Measurements from ENCODE around the gene LAMA5.

LAMA5 gene

DNA sequence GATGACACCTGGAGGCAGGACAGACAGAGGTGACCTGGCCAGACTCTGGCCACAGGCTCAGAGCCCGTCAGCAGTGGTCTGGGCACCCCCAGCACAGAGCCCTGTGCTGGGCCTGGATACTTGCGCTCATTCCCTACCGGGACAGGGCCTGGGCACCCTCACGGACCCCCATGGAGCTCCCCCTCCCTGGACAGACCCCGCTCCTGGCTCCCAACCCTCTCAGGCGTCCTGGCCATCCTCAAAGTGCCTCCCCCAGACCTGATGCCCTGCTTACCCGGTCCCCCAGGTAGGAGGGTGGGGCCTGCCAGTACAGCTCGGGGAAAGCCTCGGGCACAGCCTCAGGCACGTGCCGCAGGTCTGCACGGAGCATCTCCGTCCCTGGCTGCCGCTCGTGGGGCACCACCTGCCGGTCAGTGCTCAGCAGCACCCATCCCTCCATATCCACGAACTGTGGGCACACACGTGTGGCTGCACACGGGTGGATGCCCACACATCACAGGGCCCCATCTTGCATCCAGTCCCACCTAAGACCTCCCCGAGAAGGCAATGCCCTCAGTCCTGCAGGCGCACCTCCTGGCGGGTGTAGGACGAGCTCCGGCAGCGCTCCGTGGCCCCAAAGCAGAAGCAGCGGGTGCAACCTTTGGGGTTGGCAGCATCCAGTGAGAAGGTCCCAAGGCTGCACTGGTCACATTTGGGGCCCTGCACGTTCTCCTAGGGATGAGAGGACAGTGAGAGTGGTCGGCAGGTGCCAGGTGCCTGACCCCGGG is 40.0 kb downstream of the LAMA5 start:
- in situ Hi-C loops (cut with HindIII; ENCODE audit: low pct_ligation_motif_present, low pct_unique_long_range_greater_than_20kb, low sequenced_read_pairs), result no loop called here
- no peak for DNase-seq

DNA sequence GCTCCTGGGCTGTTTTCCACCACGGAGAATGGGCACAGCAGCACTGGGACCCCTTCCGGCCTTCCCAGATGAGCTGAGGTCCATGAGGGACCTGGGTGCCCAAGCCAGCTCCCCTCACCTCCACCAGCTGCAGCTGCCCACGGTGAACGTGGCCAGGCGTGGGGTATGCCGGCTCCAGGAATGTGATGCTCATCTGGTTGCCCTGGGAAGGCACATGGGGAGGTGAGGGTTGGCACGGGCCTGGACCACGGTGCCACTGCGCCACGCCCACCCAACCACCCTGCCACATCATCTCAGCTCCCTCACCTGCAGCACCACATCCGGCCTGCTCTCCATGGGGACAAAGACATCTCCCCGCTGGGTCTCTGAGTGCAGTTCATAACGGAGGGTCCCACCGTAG is 40.6 kb downstream of the LAMA5 start:
- DNase-seq, result no peak
- in situ Hi-C loops (cut with HindIII; ENCODE audit: low pct_ligation_motif_present, low pct_unique_long_range_greater_than_20kb, low sequenced_read_pairs), result no loop called here

GRCh38 chr20:62325172-62325905 is 41.8 kb downstream of the LAMA5 start:
- no peak for DNase-seq
- in situ Hi-C loops (cut with HindIII; ENCODE audit: low pct_ligation_motif_present, low pct_unique_long_range_greater_than_20kb, low sequenced_read_pairs), result no loop called here

DNA sequence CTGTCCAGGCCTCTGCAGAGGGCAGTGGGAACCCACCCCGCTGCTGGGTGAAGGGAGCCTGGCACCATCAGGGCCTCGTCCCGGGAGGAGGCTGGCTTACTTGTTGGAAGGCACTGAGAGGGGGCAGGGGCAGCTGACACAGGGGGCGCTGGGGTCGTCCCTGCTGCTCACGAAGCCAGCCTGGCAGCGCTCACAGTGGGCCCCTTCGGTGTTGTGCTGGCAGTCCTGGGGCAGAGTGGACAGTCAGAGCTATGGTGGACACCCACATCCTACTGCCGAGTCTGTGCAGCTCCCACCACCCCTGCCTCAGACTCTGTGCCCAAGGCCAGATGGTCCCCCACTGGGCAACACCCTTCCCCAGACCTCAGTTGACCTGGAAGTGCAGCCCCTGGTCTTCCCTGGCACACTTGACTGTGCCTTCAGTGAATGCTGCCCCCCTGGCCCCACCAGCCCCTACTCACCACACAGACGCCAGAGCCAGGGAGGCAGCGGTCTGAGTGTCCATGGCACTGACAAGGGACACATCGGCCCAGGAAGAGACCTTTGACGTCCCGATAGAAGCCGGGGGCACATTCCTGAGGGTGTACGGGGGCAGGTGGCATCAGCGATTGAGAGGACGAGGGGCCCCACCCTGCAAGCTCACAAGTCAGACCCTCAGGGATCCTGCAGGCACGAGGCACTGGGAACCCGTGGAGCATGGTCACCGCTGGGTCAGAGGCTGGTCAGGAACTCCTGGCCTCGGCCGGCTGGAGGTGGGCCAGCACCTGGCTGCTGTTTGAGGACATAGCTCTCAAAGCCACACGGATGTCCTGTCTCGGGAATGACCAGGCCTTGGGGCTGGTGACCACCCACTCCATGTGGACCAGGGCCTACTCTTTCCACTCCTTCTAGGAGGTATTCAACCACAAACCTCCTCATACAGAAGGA is 42.9 kb downstream of the LAMA5 start:
- in situ Hi-C loops (cut with HindIII; ENCODE audit: low pct_ligation_motif_present, low pct_unique_long_range_greater_than_20kb, low sequenced_read_pairs), result no loop called here
- DNase-seq, result no peak

DNA sequence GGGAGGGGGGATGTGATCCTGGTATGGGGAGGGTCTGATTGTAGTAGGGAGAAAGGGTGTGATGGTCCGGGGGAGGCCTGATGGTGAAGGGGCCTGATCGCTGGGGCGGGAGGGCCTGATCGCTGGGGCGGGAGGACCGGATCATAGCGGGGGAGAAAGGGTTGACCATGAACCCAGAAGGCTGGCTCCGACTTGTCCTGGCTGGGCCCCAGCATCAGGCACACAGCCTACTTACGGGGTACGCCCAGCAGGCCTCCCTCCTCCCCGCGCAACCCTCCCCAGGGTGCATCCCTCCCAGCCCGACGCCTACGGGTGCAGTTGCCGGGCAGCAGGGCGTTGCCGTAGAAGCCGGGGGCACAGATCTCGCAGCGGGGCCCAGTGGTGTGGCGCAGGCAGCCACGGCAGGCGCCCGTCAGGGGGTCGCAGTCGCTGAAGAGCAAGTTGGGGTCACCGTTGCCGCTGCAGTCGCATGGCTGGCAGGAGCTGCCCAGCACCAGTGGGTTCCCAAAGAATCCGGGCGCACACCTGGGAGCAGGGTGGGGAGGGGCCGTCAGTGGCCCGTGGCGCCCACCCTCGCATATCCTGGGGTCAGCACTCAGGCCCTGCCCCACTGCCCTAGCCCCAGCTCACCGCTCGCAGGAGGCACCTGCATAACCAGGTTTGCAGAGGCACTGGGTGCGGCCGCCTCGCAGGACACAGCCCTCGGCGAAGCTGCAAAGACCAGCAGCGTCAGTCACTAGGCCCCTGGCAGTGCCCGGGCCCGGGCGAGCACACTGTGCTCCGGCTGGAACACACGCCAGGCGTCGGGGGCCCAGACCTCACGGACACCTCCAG is 43.7 kb downstream of the LAMA5 start:
- no peak for DNase-seq
- in situ Hi-C loops (cut with HindIII; ENCODE audit: low pct_ligation_motif_present, low pct_unique_long_range_greater_than_20kb, low sequenced_read_pairs), result no loop called here

DNA sequence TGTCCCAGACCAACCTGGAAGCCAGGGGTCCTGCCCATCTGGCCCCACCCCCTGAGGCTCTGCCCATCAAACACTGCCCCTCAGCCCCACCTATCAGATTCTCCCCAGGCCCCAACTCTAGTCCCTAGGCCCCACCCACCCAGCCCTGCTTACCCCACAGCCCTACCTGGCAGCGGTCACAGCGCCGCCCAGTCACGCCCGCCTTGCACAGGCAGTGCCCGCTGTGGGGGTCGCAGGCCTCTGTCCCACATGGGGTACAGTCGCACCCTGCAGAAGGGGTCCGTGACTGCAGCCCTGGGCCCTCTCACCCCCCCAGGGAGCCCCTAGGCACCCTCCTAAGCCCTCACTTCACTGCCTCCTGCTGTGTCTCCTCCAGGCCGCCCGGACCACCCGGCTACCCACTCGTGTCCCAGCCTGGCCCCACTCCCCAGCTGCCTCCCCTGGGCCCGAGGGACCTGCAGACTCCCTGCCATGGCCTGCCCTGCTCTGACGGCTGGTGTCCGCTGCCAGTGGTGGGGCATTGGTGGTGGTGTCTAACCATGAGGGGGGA is 44.5 kb downstream of the LAMA5 start:
- in situ Hi-C loops (cut with HindIII; ENCODE audit: low pct_ligation_motif_present, low pct_unique_long_range_greater_than_20kb, low sequenced_read_pairs), result no loop called here
- DNase-seq, result no peak

- no peak for DNase-seq
- in situ Hi-C loops (cut with HindIII; ENCODE audit: low pct_ligation_motif_present, low pct_unique_long_range_greater_than_20kb, low sequenced_read_pairs), result no loop called here
These were observed 45.1 kb downstream of the LAMA5 start for GRCh38 chr20:62321975-62322374.

- peak; percentile 11 for DNase-seq
- in situ Hi-C loops (cut with HindIII; ENCODE audit: low pct_ligation_motif_present, low pct_unique_long_range_greater_than_20kb, low sequenced_read_pairs), result no loop called here
These were observed 45.6 kb downstream of the LAMA5 start for GRCh38 chr20:62321521-62321948.

- in situ Hi-C loops (cut with HindIII; ENCODE audit: low pct_ligation_motif_present, low pct_unique_long_range_greater_than_20kb, low sequenced_read_pairs), result no loop called here
- DNase-seq, result peak; percentile 16
These were observed 46.3 kb downstream of the LAMA5 start for GRCh38 chr20:62320581-62321354.

GRCh38 chr20:62319346-62319909 is 47.7 kb downstream of the LAMA5 start:
- DNase-seq, result no peak
- in situ Hi-C loops (cut with HindIII; ENCODE audit: low pct_ligation_motif_present, low pct_unique_long_range_greater_than_20kb, low sequenced_read_pairs), result no loop called here

- no peak for DNase-seq
- in situ Hi-C loops (cut with HindIII; ENCODE audit: low pct_ligation_motif_present, low pct_unique_long_range_greater_than_20kb, low sequenced_read_pairs), result no loop called here
These were observed 48.4 kb downstream of the LAMA5 start for GRCh38 chr20:62318400-62319345.

DNA sequence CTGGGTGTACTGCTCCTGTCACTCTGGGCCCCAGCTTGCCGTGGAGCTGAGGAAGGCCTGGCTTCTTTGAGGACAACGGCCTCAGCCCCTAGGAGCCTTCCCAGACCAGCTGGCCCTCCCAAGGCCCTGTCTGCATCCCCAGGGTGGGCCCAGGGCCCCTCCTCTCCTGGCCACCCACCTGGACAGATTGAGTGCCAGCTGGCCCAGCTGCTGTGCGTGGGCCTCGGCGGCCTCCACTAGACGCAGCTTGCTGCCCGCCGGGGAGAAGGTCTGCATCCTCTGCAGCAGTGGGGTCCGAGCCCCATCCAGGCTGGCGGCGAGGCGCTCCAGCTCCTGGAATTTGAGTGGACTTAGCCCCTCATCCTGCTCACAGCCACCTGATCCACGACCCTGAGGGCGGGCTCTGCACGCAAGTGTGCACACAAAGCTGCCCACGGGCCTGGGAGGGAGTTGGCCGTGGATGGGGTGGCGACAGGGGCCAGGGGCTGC is 49.9 kb downstream of the LAMA5 start:
- no peak for DNase-seq
- in situ Hi-C loops (cut with HindIII; ENCODE audit: low pct_ligation_motif_present, low pct_unique_long_range_greater_than_20kb, low sequenced_read_pairs), result no loop called here

DNA sequence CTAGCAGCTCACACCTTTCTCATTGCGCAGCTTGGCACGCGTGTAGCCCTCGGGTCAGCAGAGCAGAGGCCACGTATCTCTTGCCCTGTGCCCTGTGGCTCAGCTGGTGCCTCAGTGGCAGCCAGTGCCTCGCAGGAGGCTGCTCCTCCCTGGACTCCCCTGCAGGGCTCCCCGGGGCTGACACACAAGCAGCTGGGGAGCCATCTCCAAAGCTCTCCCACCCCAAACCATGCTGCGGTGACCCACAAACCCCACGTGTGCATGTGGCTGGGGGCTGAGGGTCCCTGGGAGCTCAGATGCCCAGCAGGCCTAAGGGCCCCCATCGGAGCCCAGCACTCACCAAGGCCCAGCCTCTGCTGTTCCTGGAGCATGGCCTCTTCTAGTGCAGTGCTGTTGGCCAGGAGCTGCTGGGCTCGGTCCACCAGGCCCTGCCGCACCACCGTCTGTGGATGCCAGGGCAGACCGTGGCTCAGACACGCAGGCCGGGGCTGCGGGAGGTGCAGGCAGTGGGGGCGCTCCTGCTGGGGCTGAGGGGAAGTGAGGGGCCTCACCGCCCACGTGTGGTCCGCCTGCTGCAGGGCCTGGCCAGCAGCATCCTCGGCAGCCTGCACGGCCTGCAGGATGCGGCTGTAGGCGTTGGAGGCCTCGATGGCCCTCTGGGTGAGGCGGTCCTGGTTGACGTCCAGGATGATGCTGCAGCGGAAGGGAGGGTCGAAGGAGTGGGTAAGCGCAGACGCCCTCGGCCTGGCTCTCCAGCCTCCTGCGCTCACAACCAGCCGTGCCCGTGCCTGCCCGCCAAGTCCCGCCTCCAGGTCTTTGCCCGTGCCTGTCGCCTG is 50.6 kb downstream of the LAMA5 start:
- no peak for DNase-seq
- in situ Hi-C loops (cut with HindIII; ENCODE audit: low pct_ligation_motif_present, low pct_unique_long_range_greater_than_20kb, low sequenced_read_pairs), result no loop called here

DNA sequence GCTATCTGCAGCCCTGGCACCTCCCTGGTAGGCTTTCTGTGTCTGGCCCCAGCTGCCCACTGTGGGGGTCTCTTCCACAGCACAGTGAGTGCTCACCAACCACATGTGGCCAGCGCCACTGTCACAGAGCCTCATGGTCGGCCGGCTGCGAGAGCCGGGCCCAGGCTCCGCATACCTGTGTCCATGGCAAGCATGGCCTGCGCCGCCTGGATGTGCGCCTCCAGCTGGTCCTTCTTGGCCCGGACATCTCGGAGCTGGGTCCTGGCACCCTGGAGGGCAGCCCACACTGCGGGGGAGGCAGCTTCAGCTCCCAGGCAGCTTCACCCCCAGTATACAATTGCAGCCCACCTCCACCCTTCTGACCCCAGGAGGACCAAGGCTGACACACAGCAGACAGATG is 51.3 kb downstream of the LAMA5 start:
- in situ Hi-C loops (cut with HindIII; ENCODE audit: low pct_ligation_motif_present, low pct_unique_long_range_greater_than_20kb, low sequenced_read_pairs), result no loop called here
- DNase-seq, result no peak

DNA sequence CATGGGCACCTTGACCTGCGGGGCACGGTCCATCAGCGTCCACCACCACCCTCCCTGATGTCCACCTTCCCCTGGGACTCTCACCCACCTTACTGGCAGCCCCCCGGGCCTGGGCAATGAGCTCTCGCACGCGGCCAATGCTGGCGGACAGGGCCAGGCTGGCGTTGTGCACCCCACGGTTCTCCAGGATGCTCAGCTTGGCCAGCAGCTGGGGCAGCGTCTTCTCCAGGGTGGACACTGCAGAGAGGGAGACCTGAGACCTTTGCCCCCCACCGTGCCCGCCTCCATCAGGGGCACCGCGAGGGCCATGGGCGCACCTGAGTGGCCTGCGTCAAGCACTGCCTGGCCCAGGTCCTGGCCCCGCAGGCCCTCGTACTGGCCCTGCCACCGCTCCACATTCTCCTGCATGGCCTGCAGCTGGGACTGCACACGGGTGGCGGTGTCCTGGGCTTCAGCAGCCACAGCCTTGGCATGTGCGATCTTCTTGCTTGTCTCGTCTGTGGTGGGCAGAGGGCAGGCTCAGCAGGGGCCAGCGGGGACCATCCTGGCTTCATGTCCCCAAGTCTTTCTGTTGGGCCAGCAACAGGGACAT is 52.3 kb downstream of the LAMA5 start:
- no peak for DNase-seq
- in situ Hi-C loops (cut with HindIII; ENCODE audit: low pct_ligation_motif_present, low pct_unique_long_range_greater_than_20kb, low sequenced_read_pairs), result no loop called here
